Trophoblast cell (in vitro differentiated cells and primary cell): ENCODE measurements around the gene LMLN.

ENCODE experiments used
- DNase-seq, 2 donors: peaks; one replicate each; pipeline ENCODE4 v3.0.0-alpha.2; 2016
- H2AFZ ChIP-seq: 2 replicates; pipeline ENCODE4 v1.6.1; 2013; ENCODE audit warnings: low read length, moderate library complexity, mild to moderate bottlenecking; ENCODE audit not compliant: insufficient read depth, poor library complexity
- H2AK5ac ChIP-seq: 2 replicates; pipeline ENCODE4 v1.6.1; 2013; ENCODE audit warnings: mild to moderate bottlenecking, low read length
- H2BK120ac ChIP-seq: 2 replicates; pipeline ENCODE4 v1.6.1; 2013; ENCODE audit warnings: low read length, mild to moderate bottlenecking, moderate library complexity; ENCODE audit not compliant: insufficient read depth, poor library complexity
- H2BK12ac ChIP-seq: 2 replicates; pipeline ENCODE4 v1.6.1; 2013; ENCODE audit warnings: mild to moderate bottlenecking, low read length, moderate library complexity
- H2BK5ac ChIP-seq: 2 replicates; pipeline ENCODE4 v1.6.1; 2013; ENCODE audit warnings: low read length, low read depth, moderate library complexity, mild to moderate bottlenecking; ENCODE audit not compliant: poor library complexity
- H3K14ac ChIP-seq: 2 replicates; pipeline ENCODE4 v1.6.1; 2013; ENCODE audit warnings: mild to moderate bottlenecking, low read length
- H3K18ac ChIP-seq: 2 replicates; pipeline ENCODE4 v1.6.1; 2013; ENCODE audit warnings: mild to moderate bottlenecking, low read length
- H3K23ac ChIP-seq: 2 replicates; pipeline ENCODE4 v1.6.1; 2013; ENCODE audit warnings: low read length
- H3K27ac ChIP-seq: 2 replicates; pipeline ENCODE4 v1.5.1; 2013; ENCODE audit warnings: low read depth, mild to moderate bottlenecking, inconsistent platforms, low read length, moderate library complexity
- H3K27me3 ChIP-seq: 2 replicates; pipeline ENCODE4 v1.6.1; 2013; ENCODE audit warnings: inconsistent platforms, mild to moderate bottlenecking, low read length, moderate library complexity; ENCODE audit not compliant: insufficient read depth
- H3K36me3 ChIP-seq, 2 experiments: 1 replicate in 1 of 2; 2 replicates in 1 of 2; pipeline ENCODE4 v1.6.1; 2013; ENCODE audit warnings: low read length in 2 of 2, mild to moderate bottlenecking in 2 of 2, moderate library complexity in 1 of 2; ENCODE audit not compliant: insufficient read depth in 2 of 2, control insufficient read depth in 1 of 2
- H3K4ac ChIP-seq: 2 replicates; pipeline ENCODE4 v1.6.1; 2013; ENCODE audit warnings: low read depth, mild to moderate bottlenecking, low read length, moderate library complexity
- H3K4me1 ChIP-seq, 2 experiments: 1 replicate in 1 of 2; 2 replicates in 1 of 2; pipeline ENCODE4 v1.6.1; 2013; ENCODE audit warnings: low read length in 2 of 2, mild to moderate bottlenecking in 2 of 2, moderate library complexity in 1 of 2; ENCODE audit not compliant: insufficient read depth in 2 of 2, control insufficient read depth in 1 of 2
- H3K4me2 ChIP-seq: 2 replicates; pipeline ENCODE4 v1.6.1; 2013; ENCODE audit warnings: inconsistent platforms, mild to moderate bottlenecking, low read length, moderate library complexity
- H3K4me3 ChIP-seq: 2 replicates; pipeline ENCODE4 v1.5.1; 2013; ENCODE audit warnings: mild to moderate bottlenecking, low read depth, low read length, inconsistent platforms
- H3K79me1 ChIP-seq: one replicate; pipeline ENCODE4 v1.6.1; 2013; ENCODE audit warnings: low read length
- H3K79me2 ChIP-seq: 2 replicates; pipeline ENCODE4 v1.6.1; 2013; ENCODE audit warnings: low read length, mild to moderate bottlenecking; ENCODE audit not compliant: control insufficient read depth, insufficient read depth, poor library complexity
- H3K9ac ChIP-seq: 2 replicates; pipeline ENCODE4 v1.6.1; 2013; ENCODE audit warnings: mild to moderate bottlenecking, low read length
- H3K9me3 ChIP-seq: 2 replicates; pipeline ENCODE4 v1.6.1; 2013; ENCODE audit warnings: low read depth, mild to moderate bottlenecking, control low read depth, inconsistent platforms, low read length; ENCODE audit not compliant: insufficient read depth
- H4K12ac ChIP-seq: 2 replicates; pipeline ENCODE4 v1.6.1; 2013; ENCODE audit warnings: low read depth, mild to moderate bottlenecking, low read length, moderate library complexity
- H4K8ac ChIP-seq: 2 replicates; pipeline ENCODE4 v1.6.1; 2013; ENCODE audit warnings: low read depth, mild to moderate bottlenecking, low read length, moderate library complexity
- H4K91ac ChIP-seq: one replicate; pipeline ENCODE4 v1.6.1; 2013; ENCODE audit warnings: low read depth, mild to moderate bottlenecking, low read length, moderate library complexity
- WGBS: extraction: QIAGEN DNeasy Blood & Tissue Kit; methylation state at CpG from one replicate; pipeline ENCODE4 v1.1.7; 2013; ENCODE audit warnings: missing lambda C conversion rate; ENCODE audit not compliant: insufficient read length, insufficient coverage; ENCODE audit errors: extremely low coverage; 5-methylcytosine and 5-hydroxymethylcytosine counted together

The LMLN gene

DNA sequence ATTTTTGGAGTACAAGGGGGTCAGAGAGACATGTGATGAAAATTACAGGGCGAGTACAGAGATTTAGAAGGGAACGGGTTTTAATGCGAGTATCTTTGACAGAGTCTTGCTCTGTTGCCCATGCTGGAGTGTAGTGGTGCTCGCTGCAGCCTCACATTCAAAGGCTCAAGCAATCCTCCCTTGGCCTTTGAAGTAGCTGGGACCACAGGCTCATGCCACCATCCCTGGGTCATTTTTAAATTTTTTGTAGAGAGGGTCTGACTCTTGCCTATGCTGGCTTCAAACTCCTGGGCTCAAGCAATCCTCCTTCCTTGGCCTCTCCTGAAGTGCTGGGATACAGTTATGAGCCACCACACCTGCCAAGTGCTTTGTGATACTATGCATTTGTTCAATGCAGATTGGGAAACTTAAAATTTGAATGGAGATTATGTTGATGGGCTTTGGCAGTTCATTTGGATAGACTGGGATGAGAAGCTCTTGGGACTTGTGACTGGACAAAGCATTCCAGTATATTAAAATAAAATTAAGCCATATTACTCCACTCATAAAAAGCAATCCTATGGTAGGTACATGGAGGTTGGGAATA is 4.0 kb upstream of the LMLN start:
- Histone ChIP-seq H3K18ac (no peak overlapping the region), H4K12ac (no peak overlapping the region), H2AK5ac (no peak overlapping the region), H3K79me1 (no peaks in the 10 kb centered on the region), H3K27ac (no peak overlapping the region), H3K9ac (no peak overlapping the region), H3K4me1 (peaks cover 5 to 11% of the 10 kb centered on the region in 2 experiments), H2BK5ac (no peak overlapping the region), H2BK120ac (no peak overlapping the region), H3K14ac (no peak overlapping the region), H3K79me2 (peaks cover 4% of the 10 kb centered on the region), H3K27me3 (no peaks in the 10 kb centered on the region), H3K23ac (no peak overlapping the region), H3K36me3 (peaks cover 36 to 43% of the 10 kb centered on the region in 2 experiments), H3K4ac (no peak overlapping the region), H4K91ac (no peak overlapping the region), H2AFZ (no peak overlapping the region), H3K4me3 (no peak overlapping the region), H3K4me2 (no peak overlapping the region), H4K8ac (no peak overlapping the region), H3K9me3 (no peaks in the 10 kb centered on the region), H2BK12ac (no peak overlapping the region)
- no CpG with 5 or more reads among the region's 4 CpGs for WGBS
- no peak for DNase-seq

DNA sequence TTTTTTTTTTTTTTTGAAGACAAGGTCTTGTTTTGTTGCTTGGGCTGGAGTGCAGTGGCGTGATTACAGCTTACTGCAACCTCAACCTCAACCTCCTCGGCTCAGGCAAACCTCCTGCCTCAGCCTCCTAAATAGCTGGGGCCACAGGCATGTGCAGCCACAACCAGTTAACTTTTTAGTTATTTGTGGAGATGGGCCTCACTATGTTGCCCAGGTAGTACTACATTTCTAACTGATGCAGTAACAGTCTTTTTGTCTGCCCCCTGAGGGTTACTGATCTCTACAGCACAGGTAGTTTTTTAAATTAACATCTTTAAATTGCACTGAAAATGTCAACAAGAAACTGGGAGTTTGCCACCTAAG is 3.4 kb upstream of the LMLN start:
- Histone ChIP-seq H3K23ac (no peak overlapping the region), H3K79me2 (peaks cover 2% of the 10 kb centered on the region), H3K18ac (no peak overlapping the region), H2BK120ac (no peak overlapping the region), H3K9me3 (no peaks in the 10 kb centered on the region), H3K4ac (no peak overlapping the region), H4K12ac (no peak overlapping the region), H3K27me3 (no peaks in the 10 kb centered on the region), H2AK5ac (no peak overlapping the region), H3K36me3 (peaks cover 32 to 38% of the 10 kb centered on the region in 2 experiments), H2AFZ (no peak overlapping the region), H3K4me1 (peaks cover 5 to 7% of the 10 kb centered on the region in 2 experiments), H3K27ac (no peak overlapping the region), H2BK12ac (no peak overlapping the region), H3K14ac (no peak overlapping the region), H4K8ac (no peak overlapping the region), H3K4me2 (no peak overlapping the region), H2BK5ac (no peak overlapping the region), H3K4me3 (no peak overlapping the region), H3K79me1 (no peaks in the 10 kb centered on the region), H3K9ac (no peak overlapping the region), H4K91ac (no peak overlapping the region)
- DNase-seq: no peak
- no CpG with 5 or more reads among the region's 2 CpGs for WGBS

DNA sequence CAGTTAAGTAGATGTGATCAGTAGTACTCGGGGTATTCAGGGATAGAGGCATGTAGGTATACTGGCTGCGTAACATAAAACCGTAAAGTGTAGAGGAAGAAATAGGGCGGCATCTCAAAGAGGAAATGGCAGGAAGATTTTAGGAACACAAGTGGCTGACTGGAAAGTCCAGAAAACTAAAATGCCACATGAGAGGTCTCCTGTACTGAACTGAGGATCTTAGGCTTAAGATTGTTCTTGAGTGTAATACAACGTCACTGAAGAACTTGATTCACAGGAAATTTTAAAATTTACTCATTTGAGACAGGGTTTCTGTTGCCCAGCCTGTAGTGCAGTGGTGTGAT is 2.3 kb upstream of the LMLN start:
- Histone ChIP-seq H3K27ac (no peak overlapping the region), H3K4ac (no peak overlapping the region), H3K9me3 (no peaks in the 10 kb centered on the region), H3K18ac (no peak overlapping the region), H3K9ac (no peak overlapping the region), H3K4me2 (no peak overlapping the region), H2BK12ac (no peak overlapping the region), H3K36me3 (peaks cover 23 to 29% of the 10 kb centered on the region in 2 experiments), H2AFZ (no peak overlapping the region), H3K23ac (no peak overlapping the region), H3K4me1 (peaks cover 5 to 7% of the 10 kb centered on the region in 2 experiments), H4K12ac (no peak overlapping the region), H3K27me3 (no peaks in the 10 kb centered on the region), H2BK120ac (no peak overlapping the region), H4K8ac (no peak overlapping the region), H4K91ac (no peak overlapping the region), H3K14ac (no peak overlapping the region), H2AK5ac (no peak overlapping the region), H3K4me3 (no peak overlapping the region), H3K79me2 (peaks cover 2% of the 10 kb centered on the region), H2BK5ac (no peak overlapping the region), H3K79me1 (no peaks in the 10 kb centered on the region)
- WGBS: no CpG with 5 or more reads among the region's 5 CpGs
- DNase-seq: peak in 1 of 2 donors; percentile 32

DNA sequence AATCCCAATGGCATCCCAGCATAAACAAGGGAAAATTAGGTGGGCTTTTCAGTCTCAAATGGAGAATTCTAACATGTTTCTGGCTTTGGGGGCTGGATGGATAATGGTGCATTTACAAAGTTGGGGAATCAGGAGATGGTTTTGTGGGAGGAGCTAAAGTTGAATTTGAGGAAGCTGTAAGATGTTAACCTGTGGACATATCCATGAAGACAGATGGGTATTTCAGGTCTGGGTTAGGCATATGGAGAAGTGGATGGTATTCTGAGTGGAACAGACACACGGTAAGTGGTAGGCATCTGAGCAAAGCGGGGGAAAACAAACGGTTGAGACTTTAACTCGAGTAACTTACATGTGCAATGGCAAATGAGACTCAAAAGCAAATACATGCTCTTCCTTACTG is 1.7 kb upstream of the LMLN start:
- Histone ChIP-seq H2AK5ac (no peak overlapping the region), H3K14ac (no peak overlapping the region), H3K27me3 (no peaks in the 10 kb centered on the region), H4K12ac (no peak overlapping the region), H2BK120ac (no peak overlapping the region), H4K8ac (no peak overlapping the region), H3K27ac (no peak overlapping the region), H3K9me3 (no peaks in the 10 kb centered on the region), H3K79me2 (peaks cover 2% of the 10 kb centered on the region), H2BK5ac (no peak overlapping the region), H3K4ac (no peak overlapping the region), H2BK12ac (no peak overlapping the region), H3K18ac (no peak overlapping the region), H3K79me1 (no peaks in the 10 kb centered on the region), H2AFZ (no peak overlapping the region), H3K4me3 (no peak overlapping the region), H4K91ac (no peak overlapping the region), H3K36me3 (peaks cover 17 to 24% of the 10 kb centered on the region in 2 experiments), H3K9ac (no peak overlapping the region), H3K23ac (no peak overlapping the region), H3K4me2 (no peak overlapping the region), H3K4me1 (peaks cover 5 to 7% of the 10 kb centered on the region in 2 experiments)
- DNase-seq: no peak
- WGBS: no CpG with 5 or more reads among the region's 4 CpGs
